NCI-H187 (cell line): ENCODE measurements around the gene FBXW5.

ENCODE experiments used
- DNase-seq, 2 experiments: peaks; one replicate each; lab custom pipeline; 2025; lab: John Stamatoyannopoulos, UW

FBXW5 gene

GRCh38 chr9:136949239-136949816 lies 4.8 kb upstream of the FBXW5 start:
- DNase-seq = no peak

GRCh38 chr9:136947955-136948510 lies 3.5 kb upstream of the FBXW5 start:
- DNase-seq = no peak

DNA sequence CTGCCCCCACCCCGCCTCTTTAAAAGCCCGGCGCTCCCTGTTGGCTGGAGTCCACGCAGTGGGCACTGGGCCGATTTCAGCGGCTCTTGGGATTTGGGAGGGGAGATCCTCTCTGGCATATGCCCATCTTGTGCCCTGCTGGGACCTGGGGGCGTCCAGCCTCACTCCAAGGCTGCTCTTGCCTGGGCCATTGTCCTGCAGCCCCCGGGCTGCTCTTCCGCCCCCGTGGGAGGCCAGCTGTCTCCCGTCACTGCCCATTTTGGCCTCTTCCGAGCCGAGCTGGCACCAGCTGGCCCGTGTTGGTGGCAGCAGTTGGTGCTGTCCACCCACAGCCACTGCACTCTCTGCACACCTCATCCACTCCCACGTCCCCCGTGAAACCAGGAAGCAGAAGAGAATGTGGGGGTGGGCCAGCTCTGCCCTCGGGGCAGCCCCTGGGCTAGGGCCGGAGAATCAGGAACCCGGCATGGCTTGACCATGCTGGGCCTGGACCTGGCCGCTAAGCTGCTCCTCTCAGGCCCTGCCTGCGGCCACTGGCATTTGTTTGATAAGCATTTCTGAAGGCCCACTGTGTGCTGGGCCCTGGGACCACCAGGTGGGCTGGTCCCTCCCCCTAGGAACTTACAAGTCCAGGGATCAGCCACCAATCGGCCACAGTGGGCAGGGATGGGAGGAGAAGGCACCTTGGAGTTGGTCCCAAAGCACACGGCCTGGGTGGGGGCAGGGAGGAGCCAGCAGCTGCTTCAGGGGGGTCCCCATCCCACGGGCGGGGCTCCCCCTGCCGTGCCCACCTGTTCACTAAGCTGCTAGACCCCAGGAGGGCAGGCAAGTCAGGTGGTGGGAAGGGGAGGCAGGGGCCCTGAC lies 2.7 kb upstream of the FBXW5 start:
- DNase-seq = no peak

DNA sequence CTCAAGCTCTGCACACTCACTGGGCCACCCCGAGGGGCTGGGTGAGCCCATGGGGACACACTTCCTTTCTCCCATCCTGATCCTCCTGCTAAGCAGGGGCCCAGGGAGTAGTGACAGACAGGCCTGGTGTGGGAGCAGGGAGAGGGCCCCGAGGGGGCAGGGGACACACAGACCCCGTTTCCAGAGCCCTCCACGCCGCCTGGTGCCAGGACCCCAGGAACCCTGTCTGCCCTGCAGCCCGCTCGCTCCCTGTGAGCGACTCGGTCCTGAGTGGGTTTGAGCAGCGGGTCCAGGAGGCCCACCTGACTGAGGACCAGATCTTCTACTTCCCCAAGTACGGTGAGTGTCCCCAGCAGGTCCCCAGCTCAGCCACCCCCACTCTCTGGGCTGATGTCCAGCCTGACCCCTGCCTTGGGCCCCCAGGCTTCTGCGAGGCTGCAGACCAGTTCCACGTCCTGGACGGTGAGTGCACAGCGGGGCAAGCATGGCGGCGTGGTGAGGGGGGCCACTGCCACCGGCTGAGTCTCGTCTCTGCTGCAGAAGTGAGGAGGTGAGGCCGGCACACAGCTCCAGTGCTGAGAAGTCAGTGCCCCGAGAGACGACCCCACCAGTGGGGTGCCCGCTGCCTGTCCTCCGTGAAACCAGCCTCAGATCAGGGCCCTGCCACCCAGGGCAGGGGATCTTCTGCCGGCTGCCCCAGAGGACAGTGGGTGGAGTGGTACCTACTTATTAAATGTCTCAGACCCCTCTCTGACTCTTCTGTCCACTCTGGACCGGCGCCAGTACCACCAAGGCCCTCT lies 1.9 kb upstream of the FBXW5 start:
- no peak for DNase-seq

GRCh38 chr9:136945333-136946227 lies 1.0 kb upstream of the FBXW5 start:
- DNase-seq = no peak

DNA sequence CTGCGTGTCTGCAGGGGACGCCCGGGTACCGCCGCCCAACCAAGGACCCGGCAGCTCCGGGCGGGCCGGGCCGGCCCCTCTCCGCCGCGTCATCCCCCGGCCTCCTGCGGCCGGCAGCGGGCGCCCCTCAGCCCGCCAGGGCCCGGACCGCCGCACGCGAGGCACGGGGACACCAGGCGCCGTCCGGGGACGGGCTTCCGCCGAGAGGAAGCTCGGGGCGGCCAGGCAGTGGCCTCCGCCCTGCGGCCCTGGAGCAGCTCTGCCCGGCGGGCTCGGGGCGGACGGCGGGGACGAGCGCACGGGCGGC lies 373 bp downstream of the FBXW5 start:
- DNase-seq = no peak

- DNase-seq = no peak
These were observed 987 bp downstream of the FBXW5 start for GRCh38 chr9:136943291-136944211.

- no peak for DNase-seq
These were observed 1.7 kb downstream of the FBXW5 start for GRCh38 chr9:136942881-136943230.

GRCh38 chr9:136942112-136942880 lies 2.2 kb downstream of the FBXW5 start:
- no peak for DNase-seq

- no peak for DNase-seq
These were observed 3.1 kb downstream of the FBXW5 start for GRCh38 chr9:136941231-136942111.

DNA sequence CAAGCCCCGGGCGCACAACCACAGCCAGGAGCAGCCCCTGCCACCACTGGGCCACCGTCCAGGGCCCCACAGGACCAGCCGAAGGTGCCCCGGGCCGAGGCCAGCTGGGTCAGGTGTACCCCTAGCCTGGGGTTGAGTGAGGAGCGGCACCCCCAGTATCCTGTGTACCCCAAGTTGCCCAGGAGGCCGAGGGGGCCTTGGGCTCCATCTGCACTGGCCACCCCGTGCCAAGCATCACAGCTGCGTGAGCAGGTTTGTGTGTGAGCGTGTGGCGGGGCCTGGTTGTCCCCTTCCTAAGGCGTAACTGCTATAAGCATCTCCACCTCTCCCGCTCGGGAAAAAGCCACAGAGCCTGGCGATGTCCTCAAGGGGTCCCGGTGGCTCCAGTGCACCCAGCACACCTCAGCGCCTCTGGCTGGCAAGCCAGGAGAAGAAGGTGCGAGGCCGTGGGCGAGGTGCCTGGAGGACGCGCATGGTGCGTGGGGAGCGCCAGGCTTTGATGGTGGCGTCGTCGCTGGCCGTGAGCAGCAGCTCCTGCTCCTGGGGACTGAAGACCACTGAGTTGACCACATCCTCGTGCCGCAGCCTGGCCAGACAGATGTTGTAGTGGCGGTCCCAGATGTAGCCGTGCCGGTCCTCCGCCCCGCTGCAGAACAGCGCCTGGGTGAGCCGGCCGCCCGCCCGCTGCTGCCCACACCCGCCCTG lies 3.9 kb downstream of the FBXW5 start:
- DNase-seq = no peak

- no peak for DNase-seq
These were observed 4.5 kb downstream of the FBXW5 start for GRCh38 chr9:136939996-136940525.

DNA sequence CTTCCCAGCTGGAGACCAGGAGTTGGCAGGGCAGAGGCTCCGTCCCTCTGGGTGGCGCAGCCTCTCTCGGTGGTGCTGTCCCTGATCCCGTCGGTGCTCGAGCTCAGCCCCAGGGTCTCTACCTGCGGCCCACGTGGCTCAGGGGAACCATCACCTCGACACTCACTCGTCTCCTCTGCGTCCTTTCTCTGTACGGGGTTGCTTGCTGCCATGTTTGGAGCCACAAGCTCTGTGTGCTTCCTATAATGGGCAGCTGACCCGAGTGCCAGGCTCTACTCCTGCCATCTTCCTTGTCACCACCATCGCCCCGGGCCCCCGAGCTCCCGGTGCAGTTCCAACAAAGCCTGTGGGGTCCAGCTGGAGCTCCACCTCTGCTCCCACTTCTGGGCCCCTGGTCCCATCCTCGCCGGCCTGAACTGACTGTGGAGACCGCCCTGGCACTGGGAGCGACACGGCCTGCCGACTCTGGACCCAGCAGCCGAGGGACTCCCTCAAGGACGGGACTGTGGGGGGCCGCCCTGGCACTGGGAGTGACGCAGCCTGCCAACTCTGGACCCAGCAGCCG lies 5.0 kb downstream of the FBXW5 start:
- no peak for DNase-seq

DNA sequence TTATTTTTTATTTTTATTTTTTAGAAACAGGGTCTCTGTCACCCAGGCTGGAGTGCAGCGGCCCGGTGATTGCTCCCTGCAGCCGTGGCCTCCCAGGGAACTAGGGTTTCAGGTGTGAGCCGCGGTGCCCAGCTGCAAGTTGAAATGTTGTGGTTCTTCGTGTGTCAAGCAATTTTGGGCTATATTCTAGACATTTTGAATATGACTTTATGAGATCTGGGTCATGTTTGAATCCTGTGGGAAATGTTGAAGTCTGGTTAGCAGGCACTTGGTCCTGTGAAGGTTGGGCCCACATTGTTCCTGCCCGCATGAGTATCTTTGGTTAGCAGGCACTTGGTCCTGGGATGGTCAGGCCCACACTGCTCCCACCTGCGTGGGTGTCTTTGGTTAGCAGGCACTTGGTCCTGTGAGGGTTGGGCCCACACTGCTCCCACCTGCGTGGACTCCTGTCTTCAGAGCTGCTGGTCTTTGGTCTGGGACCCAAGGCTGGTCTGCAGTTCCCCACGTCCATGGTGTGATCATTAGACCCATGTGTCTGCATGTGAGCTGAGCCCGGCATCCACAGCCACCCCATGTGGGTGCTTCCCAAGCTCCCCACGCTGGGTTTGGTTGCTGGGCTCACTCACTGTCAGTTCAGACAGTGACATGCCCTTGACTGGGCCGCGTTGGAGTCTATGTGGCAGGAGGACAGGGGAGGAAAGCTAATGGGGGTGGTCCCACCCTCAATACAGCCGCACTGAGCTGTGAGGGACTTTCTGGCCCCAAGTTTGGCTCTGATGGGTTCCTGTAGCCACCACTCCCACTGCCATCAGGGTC lies 7.1 kb downstream of the FBXW5 start:
- no peak for DNase-seq

DNA sequence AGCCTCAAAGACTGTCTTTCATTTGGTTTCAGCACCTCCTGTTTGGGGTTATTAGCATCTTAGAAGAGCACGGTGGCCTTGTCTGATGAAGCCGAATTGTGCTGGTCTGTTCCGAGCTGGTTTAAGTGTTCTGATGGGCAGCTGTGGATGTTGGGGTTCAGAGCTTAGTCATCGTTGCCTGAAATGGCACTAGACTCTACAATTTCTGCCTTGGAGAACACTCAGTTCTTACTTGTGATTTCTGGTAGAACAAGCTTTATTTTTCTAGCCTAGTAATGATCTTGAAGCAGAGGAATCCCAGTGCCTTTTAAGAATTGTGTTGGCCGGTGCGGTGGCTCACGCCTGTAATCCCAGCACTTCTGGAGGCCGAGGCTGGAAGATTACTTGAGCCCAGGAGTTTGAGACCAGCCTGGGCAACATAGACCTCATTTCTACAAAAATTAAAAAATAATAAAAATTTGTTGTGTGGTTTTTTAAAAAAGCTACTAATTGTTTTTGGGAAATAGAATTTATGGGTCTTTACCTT lies 7.8 kb downstream of the FBXW5 start:
- DNase-seq = no peak

DNA sequence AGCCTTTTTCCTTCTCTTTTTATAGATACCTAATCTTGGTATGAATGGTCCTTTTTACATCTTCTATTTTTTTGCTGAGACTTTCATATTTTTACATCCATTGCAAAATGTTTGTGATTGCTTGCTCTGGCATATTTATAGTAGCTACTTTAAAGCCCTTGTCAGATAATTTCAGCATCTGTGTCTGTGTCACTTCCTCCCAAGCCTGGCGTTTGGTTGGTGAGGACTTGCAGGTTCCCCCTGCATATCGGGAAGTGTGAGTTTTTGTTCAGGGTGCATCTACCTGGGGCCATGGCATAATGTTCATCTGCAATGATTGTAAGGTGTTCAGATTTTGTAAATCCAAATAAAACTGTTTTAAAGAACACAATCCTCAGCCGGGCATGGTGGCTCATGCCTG lies 8.9 kb downstream of the FBXW5 start:
- no peak for DNase-seq

- DNase-seq = no peak
These were observed 10.3 kb downstream of the FBXW5 start for GRCh38 chr9:136934277-136934676.
